GM21423 (cell line): Measurements from ENCODE around the gene TRAF3IP3.
A peak's percentile ranks its signal among the peaks of the same experiment; 100 is the strongest.

Source experiments
- ATAC-seq: cut with Tn5 transposase; IDR thresholded peaks from one replicate; pipeline ENCODE4 v1.9.1; 2021; ENCODE audit warnings: mild to moderate bottlenecking, moderate library complexity; ENCODE audit not compliant: unreplicated experiment

The TRAF3IP3 gene

DNA sequence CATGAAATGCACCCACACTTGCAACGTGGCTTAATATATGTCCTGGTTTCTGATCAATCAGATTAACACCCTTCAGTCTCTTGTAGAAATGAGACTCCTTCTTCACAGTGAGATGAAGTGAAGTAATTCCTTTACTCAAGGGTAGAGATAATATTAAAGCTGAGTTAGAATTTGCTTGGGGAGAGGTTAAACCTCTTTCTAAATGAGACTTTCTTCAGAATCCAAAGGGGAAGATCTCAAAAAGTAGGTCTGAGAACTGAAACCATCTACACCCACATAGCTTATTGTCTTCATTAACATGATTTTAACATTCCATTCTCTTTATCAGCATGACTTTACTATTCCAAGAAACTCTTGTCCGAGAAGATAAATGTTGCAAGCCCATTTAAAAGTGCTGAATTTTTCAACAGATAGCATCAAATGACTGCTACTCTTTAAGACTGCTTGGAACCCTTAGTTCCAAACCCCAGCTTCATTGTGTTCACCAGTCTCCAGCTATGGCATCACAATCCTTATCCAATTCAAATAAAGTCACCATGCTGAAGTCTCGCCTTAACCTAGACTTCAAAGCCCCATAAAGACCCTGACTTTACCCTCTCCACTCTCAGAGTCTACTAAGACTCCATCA lies 19.2 kb upstream of the TRAF3IP3 start:
- ATAC-seq, result no peak

GRCh38 chr1:209737118-209737505 lies 18.7 kb upstream of the TRAF3IP3 start:
- ATAC-seq, result no peak

DNA sequence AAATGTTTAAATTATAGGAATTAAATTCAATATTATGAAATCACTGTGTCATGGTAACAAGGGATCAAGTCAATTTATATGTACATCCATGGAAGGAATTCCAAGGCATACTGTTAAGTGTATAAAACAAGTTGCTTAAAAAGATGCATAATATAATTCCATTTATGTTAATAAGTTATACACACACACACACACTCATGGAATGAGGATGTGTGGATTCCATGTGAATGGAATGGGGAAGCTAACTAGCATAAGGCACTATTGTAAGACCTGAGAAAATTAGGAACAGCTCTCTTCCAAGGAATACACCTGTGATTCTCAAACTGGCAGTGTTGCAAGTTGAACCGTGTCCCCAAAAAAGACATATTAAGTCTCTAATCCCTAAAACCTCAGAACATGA lies 17.6 kb upstream of the TRAF3IP3 start:
- ATAC-seq, result no peak

DNA sequence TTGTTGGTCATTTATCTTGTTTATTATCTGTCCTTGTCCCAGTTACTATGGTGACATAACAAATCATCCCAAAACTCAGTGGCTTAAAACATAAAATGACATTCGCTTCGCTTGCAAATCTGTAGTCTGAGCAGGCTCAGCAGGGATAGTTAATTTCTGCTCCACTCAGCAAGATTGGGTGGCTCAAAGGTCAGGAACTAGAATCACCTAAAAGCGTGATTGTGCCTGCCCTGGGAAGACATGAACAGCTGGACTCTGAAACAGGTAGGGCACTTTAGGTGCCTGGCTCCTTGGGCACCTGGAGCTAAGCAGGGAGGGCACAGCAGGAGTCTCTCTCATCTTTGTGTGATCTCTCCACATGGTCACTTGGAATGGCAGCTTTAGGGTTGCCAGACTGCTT lies 14.7 kb upstream of the TRAF3IP3 start:
- no peak for ATAC-seq

DNA sequence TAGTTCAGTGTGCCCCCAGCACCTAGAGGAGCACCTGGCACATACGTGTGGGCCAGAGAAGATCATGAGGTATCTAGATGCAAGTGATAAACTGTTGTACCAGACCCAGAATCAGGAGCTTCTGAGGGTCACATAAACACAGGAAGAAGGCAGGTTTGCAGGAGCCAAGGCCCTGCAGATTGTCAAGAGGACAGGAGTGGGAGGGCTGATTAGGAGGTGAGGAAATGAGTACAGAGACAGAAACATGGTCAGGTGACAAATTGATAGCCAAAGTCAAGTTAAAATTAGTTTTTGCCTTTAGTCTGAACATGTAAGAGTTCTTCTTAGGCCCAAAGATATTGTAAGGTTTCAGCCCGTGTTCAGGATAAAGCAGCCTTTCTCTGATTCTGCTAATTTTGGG lies 14.0 kb upstream of the TRAF3IP3 start:
- ATAC-seq, result no peak

- no peak for ATAC-seq
Observed at GRCh38 chr1:209742409-209743144, 13.3 kb upstream of the TRAF3IP3 start.

DNA sequence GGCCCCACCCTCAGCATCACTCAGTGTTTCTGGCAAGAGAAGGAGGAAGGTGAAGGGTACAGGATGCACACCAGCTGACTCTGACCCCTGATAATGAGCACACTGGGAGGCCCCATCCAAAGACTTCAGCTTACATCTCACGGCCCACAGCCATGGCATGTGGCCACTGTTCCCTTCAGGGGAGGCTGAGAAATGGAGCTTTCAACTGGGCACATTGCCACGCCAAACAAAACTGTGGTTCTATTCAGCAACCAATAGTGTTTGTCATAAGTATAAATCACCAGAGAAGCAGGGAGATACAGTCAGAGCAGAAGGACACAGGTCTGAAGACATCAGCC lies 12.7 kb upstream of the TRAF3IP3 start:
- no peak for ATAC-seq

DNA sequence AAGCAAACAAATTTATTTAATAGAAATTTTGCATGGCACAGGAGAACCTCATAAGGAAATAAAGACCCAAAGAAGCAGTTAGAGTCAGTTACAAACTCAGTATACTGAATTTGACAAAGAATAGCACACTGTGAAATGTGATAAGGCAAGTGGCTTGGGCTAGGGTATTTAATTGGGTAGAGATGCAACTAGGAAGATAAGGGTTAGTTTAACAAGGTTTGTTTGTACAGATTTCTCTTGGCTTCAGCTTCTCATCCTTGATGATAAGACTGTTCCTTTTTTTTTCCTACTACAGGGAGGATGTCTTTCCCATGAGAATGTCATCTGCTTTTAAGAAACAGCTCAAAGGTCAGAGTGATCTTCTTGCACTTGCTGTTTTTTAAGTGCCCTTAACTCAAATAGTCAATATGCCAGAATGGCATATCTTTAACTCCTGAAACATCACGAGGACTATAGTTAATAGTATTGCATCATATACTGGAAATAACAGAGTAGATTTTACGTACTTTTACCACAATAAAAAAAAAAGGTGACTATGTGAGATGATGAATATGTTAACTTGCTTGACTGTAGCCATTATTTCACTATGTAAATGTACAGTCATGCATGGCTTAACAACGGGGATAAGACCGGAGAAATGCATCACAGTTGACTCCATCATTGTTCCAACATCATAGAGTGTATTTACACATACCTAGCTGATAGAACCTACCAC lies 9.2 kb upstream of the TRAF3IP3 start:
- ATAC-seq, result no peak

DNA sequence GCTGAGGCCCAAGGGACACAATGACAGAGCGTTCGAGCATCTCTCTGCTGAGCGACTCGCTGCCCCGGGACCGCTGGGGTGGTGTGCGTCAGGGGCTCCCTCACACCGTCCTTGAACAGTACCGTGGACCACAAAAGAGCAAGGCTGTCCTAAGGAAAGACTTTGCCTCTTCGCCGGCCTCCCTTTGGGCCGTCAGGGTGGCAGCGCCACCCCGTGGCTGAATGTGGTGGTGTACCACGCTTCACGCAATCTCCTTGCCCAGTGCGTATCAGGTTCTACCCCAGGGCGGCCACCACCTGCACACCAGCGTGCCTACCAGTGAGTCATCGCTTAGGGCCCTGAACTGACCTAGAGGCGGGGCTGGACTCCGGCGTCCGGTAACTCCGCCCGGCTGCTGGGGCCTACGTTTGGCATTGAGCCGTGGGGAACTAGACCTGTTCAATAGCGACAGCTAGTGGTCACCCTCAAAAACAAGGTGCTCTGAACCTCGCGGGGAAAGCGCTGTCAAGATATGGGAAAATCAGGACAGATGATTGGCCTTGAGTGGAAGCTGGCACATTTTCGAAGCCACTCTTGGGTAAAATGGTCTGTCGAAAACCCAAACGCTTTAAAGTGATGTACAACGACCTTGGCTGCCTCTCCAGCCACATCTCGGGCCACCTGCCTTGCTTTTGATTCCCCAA lies 8.1 kb upstream of the TRAF3IP3 start:
- peak; percentile 84 for ATAC-seq

GRCh38 chr1:209748620-209749019 lies 7.2 kb upstream of the TRAF3IP3 start:
- ATAC-seq, result no peak

DNA sequence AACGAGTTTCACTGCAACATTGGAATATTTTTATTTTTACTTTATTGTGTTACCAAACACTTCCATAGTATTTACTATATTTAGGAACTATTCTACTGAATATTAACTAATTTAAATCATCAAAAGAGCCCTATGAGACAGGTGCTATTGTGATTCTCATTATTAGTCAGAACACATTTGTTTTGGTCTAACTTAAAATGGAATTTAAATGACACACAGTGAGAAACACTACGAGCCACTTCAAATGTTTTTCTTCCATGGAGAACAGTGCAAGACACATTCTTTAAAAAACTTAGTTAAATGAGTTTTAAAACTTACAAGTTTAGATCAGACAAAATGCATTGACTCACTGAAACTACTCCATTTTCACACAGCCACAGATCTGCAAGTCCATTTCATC lies 6.6 kb upstream of the TRAF3IP3 start:
- no peak for ATAC-seq

DNA sequence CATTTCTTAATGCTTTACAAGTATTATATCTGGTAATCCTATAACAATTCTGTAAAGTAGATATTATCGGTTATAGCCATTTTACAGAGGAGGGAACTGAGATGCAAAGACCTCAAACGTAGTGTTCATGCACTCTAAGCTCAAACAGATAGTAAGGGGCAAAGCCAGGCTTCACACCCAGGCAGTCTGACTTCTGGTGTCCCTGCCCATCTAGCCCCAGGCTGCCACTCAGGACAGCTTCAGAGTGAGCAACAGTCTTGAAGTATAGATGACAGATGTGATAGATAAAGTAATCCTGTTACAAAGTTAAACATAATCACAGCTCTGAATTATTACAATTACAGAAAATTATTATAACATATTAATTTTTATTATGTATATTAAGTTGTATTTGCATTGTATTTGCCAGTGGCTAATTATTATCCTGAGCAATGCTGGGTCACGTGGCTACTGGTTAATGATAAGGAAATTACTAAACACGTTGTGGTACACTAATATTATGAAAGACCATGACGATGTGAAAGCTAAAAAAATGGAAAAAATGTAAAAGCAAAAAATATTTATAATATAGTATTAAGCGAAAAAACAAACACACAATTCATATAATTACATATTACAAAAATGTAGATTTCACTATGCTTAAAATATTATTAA lies 6.1 kb upstream of the TRAF3IP3 start:
- no peak for ATAC-seq

DNA sequence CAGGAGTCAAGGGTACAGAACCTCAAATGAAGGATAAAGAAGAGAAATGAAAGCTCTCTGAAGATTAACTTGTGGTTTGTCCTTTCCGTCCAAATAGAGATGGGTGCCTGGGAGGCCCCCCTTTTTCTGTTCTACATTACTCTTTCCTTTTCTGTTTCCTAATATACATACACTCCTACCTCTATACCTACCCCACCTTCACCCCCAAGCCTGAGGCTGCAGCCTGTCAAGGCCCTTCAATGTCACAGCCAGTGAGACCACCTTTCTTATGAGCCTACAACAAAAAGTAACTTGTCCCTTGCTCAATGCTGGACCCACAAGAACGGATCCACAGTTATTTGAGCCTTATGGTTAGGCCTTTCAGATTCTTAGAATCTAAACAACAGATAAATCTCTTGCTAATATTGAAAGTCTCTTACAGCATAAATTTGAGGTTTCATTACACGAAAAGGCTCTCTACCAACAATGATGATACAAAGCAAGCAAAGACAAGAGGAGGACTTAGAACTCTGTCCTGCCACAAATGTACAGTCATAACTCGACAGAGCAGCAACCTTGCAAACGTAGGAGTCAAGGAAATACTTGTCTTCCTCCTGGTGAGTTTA lies 4.1 kb upstream of the TRAF3IP3 start:
- peak; percentile 37 for ATAC-seq

- ATAC-seq, result no peak
Observed at GRCh38 chr1:209752890-209753289, 3.0 kb upstream of the TRAF3IP3 start.

DNA sequence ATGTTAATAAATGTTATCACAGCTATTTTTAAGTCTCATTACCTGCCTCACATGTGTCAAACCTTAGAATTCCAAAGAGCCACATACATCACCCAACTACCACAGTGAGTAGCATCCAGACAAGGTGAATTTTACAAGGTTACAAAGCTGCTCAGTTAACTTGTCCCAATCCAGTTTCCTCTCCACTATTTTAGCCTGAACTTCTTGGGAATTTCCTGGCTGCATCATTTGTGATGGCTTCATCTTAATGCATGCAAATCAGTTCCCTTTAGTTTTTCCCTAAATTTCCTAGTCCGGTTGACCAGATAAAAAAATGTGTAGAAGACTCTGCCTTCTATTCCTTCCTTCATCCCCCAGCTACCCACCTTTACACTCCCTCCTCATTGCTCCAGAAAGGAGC lies 597 bp upstream of the TRAF3IP3 start:
- no peak for ATAC-seq

DNA sequence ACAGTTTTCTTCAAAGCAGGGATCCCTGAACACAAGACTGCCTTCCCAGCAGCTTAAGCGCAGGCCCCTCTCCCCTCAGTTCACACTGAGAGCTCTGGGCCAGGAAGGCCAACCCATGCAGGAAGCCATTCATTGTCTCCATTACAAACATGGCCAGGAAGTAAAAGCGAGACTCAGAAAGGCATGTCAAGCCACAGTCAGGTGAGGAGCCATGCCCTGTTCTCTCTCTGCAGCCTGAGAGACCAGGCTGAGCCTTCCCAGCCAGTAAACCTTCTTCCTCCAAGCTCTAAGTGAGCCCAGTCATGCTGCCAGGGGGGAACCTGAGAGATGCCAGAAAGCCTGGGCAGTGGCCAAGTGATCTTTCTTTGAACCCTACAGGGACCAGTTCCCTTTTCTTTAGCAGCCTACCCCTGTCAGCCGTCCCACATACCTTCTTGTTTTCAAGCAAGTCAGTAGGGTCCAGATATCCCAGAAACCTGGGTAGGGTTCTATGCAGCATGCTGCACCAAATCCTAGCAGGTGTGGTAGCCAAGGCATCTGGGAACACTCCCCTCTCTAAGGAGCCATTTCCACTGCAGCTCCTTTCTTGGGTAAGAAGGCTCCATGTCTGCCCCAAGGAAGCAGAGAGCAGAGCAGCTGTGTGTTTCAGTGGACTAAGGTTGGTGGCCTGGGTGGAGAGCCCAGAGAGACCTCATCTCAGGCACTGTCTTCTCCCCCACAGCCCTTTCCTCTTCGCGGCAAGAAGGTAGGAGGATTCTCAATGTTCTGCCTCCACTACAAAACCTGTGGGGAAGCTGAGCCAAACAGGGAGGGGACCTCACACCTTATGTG lies 977 bp downstream of the TRAF3IP3 start:
- peak; percentile 35 for ATAC-seq

DNA sequence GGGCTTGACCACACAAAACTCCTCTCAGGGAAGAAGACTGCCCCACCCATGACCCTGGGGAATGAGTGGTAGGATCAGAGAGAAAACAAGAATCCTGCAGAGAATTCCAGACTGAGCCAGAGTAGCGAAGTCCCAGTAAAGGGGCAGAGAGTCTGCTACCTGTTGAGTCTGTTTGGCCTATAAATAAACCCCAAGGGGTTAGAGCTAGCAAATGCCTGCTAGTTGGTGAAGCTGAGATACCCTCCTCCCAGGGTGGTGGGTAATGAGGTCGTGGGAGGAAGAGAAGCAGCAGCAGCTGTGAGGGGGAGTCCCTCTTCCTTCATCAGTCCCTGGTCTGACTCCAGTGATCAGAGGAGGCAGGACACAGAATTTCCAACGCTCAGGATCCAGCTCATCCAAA lies 2.5 kb downstream of the TRAF3IP3 start:
- no peak for ATAC-seq

DNA sequence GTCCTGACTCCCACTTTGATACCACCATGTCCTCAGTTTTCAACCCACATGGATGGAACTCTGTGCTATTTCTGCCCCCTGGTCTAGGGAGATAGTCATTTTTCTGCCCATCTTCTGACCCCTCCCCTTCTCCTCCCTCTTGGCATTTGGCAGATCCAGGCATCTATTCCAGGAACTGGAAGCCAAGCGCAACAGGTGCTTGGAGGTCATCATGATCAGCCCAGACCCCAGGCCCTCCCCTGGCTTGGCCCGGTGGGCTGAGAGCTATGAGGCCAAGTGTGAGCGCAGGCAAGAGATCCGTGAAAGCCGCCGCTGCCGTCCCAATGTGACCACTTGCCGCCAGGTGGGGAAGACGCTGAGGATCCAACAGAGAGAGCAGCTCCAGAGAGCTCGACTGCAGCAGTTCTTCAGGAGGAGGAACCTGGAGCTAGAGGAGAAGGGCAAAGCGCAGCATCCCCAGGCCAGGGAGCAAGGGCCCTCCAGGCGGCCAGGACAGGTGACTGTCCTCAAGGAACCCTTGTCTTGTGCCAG lies 4.0 kb downstream of the TRAF3IP3 start:
- no peak for ATAC-seq

GRCh38 chr1:209761011-209761635 lies 5.3 kb downstream of the TRAF3IP3 start:
- no peak for ATAC-seq
